Endometrium (tissue), 2 donors: ENCODE results near the gene CROCC2.

Experiments
- FAIRE-seq: peaks from 2 replicates; lab custom pipeline; 2012; peaks lifted over from hg19 to GRCh38; lab: Jason Lieb, UNC
- donor health status: control.
- donor health status: control.

Gene CROCC2

DNA sequence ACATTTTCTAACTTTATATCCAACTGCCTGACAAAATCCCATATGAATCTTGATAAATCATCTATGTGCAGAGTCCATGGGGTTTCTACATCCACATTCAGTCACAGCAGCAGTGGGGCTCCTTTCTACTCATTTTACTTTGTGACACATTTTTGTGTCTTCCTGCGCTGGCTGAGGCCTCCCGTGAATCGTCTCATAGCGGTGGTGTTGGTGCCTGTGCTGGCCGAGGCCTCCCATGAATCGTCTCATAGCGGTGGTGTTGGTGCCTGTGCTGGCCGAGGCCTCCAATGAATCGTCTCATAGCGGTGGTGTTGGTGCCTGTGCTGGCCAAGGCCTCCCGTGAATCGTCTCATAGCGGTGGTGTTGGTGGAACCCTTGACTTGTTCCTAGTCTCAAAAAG lies 109.3 kb downstream of the CROCC2 start:
- FAIRE-seq: no peak

DNA sequence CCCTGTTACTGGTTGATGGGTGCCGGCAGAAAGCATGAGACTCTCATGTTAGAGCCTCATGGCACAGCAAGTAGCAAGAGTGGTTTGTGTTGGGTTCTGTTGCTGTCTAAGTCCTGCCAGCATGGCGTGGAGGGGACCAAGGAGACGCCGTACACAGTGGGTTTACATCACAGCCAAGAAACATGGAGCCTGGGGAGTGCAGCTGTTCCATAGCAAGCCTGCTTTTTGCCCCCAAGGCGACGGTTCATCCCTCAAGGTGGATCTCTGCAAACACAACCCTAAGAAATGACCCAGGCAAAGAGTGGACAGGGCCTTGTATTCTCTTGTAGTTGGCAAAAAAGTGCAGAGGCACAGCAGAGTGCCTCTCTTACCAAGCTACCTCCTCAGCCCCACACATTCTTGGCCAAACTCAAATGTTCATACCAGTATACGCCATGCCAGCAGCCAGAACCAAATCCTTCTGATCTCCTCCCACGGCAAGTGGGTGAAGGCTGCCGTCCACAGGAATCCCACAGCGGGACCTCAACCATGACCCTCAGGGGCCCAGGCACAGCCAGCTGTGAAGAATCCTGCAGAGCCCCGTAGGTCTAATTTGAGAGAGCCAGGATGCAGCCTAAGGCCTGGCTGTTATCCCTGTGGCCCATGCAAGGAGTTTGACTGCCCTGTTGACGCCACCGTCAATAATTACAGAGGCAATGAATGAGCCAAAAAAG lies 111.2 kb downstream of the CROCC2 start:
- no peak for FAIRE-seq

DNA sequence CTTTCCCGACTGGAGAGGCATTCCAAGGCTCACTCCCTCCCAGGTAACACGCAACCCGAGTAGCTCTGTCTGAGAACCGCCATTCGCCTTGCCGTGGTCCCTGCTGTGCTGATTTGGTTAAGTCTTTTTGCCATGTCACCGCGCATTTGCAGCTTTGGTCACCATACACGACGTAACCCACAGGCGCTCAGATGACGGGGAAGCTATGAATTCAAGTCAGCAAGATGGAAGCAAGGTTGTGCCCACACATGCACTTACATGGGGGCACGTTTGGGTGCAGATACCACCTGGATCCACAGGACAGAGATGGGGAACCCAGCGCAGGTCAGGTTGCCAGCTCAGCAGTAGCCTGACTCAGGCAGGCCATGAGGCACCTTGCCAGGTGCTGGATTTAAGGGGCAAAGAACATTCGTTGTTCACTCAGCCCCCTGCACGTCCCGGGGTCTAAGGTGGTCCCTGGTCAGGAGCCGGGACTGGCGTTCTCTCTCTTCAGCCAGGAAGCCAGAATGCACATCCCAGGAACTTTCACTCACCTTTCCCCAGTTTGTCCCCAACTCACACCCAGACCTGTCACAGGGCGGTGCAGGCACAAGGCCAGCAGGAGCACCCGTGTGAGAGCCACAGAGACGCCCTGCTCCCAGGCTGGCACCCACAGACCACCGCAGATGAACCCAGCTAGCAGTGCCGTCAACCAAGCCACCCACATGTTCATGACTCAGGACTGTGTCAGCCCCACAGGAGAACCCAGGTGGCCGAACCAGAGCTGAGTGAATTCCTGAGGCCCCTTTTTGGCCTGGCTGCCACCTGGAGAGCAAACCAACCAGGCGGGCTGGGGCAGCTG lies 112.1 kb downstream of the CROCC2 start:
- no peak for FAIRE-seq

DNA sequence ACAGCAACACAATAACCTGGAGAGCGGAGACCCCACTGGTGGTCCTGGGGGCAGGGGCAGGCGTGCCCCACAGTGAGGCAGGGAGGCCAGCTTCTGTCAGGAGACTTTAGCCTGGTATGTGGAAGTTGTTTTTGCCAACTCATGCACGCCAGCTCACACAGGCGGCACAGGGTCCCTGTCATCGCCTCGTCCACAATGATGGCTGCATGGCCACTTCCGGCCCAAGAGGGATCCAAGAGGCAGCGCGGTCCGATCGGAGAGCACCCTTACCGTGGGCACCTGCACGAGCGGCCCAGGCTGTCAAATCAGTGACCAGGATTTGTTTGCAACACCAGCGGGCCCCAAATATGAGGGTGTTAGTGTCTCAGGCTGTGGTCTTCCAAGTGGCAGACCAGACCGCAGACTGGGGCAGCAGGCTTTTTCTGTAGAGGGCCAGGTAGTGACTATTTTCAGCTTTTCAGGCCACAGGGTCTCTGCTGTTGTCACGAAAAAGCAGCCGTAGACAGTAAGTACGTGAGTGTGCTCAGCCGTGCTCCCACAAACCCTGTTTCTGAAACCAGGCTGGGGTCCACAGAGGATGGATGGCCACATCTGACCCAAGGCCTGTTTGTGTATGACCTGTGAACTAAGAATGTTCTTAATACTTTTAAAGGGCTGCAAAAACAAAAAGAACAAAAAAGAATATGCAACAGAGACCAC lies 113.5 kb downstream of the CROCC2 start:
- FAIRE-seq: no peak

DNA sequence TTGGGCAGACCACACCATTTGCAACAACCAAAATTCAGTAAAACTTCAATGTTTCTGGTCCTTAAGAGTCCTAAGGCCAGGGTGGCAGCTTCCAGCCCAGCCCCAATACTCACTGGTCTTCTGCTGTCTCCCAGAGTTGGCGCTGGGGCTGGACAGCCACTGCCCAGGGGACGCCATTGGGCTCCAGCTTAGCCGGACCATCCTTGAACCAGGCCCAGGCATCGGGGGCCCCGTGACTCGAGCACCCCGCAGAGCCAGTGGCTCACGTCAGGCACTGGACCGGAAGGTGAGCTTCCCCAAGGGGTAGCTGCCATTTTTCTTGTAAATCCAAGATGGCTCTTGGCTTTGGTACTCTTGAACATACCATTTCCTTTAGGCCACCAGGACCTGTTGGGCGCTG lies 114.1 kb downstream of the CROCC2 start:
- FAIRE-seq: no peak

DNA sequence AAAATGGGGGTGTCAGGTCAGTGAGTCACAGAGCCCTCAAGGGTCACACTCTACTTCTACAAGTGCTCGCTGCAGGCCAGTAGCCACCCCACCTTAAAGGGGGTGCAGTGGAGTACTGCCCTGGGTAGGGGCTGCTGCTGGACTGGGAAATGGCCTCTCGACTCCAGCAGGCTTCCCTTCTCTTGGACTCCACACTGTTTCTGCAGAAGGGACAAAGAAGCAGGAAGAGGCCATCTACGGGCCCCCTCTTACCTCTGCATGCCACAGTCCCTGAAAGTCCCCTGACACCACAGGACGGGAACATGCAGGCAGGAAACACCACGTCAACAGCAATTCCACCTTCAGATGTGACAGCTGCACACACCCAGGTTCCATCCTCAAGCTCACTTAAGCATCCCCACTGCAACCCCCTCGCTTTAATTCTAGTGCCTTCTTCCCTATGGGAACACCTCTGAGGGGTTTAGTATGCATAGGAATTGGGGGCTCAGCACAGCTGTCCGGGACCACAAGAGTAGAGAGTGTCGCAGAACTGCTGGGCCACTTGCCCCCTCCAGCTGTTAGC lies 114.6 kb downstream of the CROCC2 start:
- FAIRE-seq: no peak

DNA sequence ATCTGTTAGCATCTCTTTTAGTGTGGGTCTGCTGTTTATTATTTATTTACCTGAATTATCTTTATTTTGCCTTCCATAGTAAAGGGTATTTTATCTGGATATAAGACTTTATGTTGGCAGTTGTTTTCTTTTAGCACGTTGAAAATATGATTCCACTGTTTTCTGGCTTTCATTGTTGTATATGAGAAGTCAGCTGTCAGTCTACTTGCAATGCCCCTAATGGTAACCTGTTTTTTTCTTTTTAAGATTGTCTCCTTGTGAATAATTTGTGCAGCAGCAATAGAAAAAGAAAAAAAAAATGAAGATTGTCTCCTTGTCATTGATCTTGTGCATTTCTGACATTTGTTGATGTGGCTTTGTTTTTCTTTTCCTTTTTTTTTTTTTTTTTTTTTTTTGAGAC lies 119.5 kb downstream of the CROCC2 start:
- FAIRE-seq: no peak

DNA sequence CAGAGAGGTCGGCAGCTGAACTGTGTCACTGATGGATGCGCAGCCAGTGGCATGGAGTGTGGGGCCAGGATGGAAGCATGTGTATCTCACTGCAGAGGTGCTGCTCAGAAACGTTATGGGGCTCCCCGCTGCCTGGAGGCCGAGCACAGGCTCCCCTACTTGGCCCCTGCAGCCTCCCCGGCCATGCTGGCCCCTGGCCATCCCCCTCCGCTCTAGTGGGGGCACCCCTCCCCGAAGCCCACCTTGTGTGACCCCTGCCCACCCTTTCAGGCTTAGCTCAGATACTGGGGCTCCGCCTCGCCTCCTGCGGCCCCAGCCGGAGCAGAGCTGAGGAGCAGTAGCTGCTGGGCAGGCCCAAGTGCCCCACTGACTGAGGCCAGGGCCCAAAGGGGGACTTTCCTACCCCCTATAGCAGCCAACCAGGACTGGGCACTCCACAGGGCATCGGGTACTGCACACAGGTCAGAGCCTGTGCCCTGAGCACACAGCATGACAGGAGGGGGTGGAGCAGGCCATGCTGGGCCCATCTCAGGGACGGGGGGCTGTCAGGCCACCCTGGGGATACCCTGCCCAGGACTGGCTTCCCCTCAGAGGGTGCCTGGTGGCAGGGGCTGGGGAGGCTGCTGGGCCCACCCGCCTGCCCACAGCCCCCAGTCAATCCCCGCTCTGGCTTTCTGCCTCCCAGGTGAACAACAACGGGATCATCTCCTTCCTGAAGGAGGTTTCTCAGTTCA lies 123.6 kb downstream of the CROCC2 start:
- FAIRE-seq: no peak

DNA sequence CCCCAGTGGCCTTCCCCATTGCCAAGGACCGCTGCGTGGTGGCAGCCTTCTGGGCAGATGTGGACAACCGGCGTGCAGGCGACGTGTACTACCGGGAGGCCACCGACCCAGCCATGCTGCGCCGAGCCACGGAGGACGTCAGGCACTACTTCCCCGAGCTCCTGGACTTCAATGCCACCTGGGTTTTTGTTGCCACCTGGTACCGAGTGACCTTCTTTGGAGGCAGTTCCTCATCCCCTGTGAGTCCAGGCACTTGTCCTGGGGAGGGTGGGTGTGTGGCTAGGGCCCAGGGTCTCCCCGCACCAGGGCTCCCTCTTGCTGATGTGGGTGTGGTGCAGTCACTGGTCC lies 124.2 kb downstream of the CROCC2 start:
- no peak for FAIRE-seq

DNA sequence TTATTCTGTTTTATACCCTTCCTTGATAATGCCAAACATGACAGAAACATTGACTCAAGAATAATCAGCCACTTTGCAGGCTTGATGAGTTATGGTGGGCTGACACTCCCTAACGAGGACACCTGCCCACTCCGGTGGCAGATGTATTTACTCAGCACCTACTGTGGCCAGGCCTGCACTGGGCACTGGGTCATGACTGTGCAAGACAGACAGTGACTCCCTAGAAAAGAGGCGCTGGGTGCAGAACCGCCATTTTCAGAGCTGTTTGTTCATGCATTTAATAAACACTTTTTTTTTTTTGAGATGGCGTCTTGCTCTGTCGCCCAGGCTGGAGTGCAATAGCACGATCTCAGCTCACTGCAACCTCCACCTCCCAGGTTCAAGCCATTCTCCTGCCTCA lies 124.7 kb downstream of the CROCC2 start:
- FAIRE-seq: no peak

DNA sequence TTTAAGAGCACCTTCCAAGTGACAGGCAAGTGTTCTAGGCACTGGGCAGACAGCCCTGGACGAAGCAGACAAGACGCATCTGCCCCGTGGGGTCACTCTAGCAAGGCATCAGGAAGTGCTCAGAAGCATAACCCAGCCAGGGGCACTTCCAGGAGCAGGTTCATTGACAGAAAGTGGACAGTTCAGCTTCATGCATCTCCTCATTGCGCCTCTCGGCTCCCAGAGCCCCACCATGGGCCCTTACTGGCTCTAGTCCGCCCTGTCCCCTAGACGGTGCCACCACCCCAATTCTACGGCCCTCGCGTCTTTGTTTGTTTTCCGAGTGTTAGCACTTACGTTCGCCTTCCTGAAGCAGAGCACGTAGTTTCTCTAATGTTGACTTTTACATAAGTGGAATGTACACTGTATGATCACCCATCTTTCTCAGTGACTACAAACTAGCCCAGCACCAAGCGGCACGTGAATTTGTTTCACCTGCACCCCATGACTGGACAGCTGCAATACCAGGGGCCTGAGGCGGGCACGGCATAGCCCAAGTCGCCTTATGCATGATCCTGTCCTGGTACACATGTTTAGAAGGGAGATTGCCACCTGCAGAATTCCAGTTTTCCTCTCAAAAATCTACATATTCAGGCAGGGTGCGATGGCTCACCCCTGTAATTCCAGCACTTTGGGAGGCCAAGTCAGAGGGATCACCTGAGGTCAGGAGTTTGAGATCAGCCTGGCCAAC lies 125.5 kb downstream of the CROCC2 start:
- FAIRE-seq: no peak

DNA sequence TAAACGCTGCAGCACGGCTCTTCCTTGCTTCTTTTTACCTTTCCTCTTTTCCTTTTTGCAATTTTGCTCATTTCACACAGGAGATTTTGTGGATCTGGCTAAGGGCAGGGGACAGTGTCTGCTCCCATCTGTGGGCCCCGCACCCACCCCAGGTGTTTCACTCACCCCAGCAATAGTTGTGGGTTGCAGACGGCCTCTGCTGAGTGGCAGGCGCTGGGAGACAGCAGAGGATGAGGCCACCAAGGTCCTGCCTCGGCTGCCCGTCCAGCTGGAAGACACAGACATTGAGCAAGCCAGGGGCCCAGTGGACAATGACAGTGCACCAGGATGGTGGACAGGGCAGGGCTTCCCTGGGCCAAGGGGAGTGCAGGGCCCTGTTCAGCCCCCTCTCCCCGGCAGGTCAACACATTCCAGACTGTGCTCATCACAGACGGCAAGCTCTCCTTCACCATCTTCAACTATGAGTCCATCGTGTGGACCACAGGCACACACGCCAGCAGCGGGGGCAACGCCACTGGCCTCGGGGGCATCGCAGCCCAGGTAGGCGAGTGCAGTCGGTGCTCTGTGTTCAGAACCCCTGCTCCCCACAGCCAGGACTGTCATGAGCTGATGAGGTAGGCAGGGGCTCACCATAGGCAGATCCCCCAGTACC lies 127.3 kb downstream of the CROCC2 start:
- no peak for FAIRE-seq

DNA sequence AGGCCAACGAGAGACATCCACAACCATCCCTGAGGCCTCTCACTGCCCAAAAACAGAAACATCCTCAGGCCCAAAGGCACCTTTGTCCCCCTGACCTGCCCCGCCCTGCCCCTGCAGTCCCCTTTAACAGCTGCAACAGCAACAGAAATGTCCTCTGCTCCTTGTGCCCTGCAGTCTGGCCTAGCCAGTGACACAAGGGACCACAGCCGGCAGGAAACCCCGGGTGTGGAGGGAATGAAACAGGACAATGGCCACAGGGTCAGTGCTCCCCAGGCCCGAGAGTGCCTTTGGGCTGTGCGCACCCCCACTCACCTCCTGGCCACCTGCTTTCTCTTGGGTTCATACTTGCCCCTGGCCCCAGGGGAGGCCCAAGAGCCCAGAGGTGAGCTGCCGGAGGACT lies 127.9 kb downstream of the CROCC2 start:
- FAIRE-seq: no peak

DNA sequence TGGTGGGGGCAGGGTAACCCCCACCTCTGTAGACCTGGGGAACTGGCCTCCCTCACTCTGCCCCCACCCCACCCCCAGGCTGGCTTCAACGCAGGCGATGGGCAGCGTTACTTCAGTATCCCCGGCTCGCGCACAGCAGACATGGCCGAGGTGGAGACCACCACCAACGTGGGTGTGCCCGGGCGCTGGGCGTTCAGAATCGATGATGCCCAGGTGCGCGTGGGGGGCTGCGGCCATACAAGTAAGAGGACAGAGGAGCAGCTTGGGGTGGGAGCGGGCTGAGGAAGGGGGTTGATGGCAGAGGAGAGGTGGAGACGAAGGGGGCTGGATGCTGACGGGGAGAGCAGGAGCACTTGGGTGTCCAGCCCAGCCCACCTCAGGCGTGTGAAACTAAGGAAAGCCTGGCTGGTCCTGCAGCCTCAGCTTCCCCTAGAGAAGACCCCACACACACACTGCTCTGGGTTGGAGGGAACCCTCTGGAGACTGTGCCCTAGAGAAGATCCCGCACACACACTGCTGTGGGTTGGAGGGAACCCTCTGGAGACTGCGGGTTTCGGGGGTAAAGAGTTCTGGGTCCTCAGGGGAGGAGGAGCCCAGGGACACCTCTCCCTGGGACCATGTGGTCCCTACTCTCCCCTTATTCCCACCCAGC lies 128.5 kb downstream of the CROCC2 start:
- FAIRE-seq: no peak

DNA sequence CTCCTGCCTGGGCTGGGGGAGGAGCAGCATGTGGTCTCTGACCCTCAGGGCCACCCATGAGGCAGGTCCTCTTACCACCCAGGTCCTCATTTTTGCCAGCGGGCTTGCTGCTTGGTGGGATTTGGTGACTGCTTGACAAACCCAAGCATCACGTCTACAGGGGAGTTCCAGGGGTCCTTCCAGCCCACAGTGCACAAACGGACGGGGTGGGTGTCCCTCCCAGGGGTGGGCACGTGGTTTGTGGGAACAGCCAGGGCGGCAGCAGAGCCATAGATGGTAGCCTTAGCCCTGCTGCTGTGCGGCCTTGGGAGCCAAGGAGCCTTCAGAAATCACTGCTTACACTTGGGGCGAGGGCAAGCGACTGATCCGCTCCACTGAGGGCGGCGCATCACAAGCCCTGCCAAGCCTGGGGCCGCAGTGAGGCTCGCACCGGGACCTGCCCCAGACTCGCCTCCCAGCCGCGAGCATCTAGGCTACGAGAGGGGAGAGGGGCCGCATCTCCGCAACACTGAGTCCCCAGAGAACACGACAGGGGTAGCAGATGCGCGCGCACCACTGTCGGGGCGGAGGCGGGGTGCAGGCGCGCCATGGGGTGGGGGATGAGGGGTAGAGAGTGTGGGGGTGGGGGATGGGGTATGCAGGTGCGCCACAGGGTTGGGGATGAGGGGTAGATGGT lies 129.1 kb downstream of the CROCC2 start:
- FAIRE-seq: no peak

DNA sequence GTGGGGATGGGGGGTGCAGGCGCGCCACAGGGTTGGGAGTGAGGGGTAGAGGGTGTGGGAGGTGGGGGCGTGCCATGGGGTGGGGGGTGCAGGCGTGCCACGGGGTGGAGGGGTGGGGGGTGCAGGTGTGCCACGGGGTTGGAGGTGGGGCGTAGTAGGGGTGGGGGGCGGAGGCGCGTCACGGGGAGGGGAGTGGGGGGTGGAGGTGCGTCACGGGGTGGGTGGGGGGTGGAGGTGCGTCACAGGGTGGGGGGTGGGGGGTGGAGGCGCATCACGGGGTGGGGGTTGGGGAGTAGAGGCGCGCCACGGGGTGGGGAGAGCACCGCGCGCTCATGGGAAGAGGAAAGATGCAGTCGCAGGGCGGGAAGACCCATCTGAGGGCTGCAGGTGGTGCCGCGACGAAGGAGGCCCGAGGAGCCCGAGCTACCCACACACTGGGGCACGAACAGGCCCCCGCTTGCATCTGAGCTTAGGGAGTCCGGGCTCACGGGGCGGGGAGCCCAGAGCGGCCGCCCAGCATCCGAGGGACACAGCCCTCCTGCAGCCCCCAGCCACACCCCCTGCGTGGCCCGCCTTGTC lies 129.8 kb downstream of the CROCC2 start:
- no peak for FAIRE-seq

DNA sequence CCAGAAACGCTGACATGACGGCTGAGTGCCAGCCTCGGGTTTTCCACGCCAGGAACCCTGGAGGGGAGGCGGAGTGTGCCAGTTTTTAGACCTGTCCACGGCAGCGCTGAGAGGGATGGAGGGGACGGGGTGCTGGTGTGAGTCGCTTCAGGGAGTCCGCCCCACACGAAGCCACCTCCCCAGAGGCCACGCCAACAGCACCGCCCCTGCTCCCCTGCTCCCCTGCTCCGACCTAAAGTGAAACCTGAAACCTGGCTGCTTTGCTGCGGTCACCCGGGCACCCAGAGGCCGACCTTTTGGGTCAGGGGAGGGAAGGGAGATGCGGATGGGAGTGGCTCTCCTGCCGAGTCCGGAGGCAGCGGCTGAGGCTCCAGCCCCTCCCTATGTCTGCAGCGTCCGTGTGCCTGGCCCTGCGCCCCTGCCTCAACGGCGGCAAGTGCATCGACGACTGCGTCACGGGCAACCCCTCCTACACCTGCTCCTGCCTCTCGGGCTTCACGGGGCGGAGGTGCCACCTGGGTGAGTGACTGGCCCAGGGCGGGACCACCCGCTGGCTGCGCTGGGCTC lies 130.3 kb downstream of the CROCC2 start:
- FAIRE-seq: no peak

DNA sequence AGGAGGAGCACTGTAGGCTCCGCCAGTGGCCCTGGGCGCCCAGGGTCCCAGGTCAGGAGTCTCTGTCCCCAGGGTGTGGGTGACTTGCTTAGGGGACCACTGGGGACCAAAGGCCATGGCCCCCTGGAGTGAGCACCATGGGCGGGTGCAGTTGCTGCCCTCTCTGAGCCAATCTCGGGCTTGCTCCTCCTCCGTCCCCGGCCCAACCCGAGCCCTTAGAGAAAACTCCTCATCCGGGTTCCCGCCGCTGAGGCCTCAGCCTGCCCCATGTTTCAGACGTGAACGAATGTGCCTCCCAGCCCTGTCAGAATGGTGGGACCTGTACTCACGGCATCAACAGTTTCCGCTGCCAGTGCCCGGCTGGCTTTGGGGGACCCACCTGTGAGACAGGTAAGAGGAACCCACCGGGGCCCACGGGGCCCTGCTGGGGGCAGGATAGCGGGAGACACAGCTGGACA lies 130.9 kb downstream of the CROCC2 start:
- no peak for FAIRE-seq

DNA sequence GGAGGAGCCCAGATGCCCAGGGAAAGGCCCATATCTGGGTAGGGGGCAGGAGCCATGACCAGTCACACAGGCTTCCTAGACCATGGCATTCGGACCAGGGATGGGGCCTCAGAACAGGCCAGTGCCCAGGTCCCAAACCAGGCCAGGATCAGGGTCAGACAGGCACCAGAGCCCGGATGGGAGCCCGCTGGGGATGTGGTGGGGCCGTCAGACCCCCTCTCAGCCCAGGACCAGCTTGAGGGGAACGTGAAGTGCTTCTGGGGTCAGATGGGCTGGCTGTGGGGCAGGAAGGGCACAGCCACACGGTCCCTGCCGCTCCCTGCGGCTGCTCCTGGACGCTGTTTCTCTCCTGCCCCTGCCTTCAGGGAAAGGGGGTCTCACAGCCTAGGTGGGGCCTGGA lies 131.4 kb downstream of the CROCC2 start:
- FAIRE-seq: no peak
